NCI-H82 treated with DMSO at 0.1 percent for 48 hours (cell line): ENCODE measurements around the gene ATOSA.

Experiments used
- DNase-seq: peaks from one replicate; lab custom pipeline; 2025; ENCODE audit not compliant: unreplicated experiment; lab: John Stamatoyannopoulos, UW

The ATOSA gene

GRCh38 chr15:52689562-52689961 lies 10.4 kb upstream of the ATOSA start:
- no peak for DNase-seq

GRCh38 chr15:52683580-52683979 lies 4.4 kb upstream of the ATOSA start:
- DNase-seq: no peak

- no peak for DNase-seq
These were observed 3.6 kb upstream of the ATOSA start for GRCh38 chr15:52682781-52683180.

- no peak for DNase-seq
These were observed 3.0 kb upstream of the ATOSA start for GRCh38 chr15:52682200-52682599.

- DNase-seq: no peak
These were observed 2.3 kb upstream of the ATOSA start for GRCh38 chr15:52681441-52681840.

GRCh38 chr15:52680761-52681160 lies 1.6 kb upstream of the ATOSA start:
- DNase-seq: no peak

- DNase-seq: no peak
These were observed 828 bp upstream of the ATOSA start for GRCh38 chr15:52680041-52680391.

GRCh38 chr15:52678468-52679231 lies 538 bp downstream of the ATOSA start:
- DNase-seq: no peak

GRCh38 chr15:52677593-52678467 lies 1.4 kb downstream of the ATOSA start:
- DNase-seq: no peak

- DNase-seq: no peak
These were observed 4.4 kb downstream of the ATOSA start for GRCh38 chr15:52674831-52675230.

GRCh38 chr15:52673734-52674133 lies 5.5 kb downstream of the ATOSA start:
- DNase-seq: no peak

GRCh38 chr15:52673312-52673711 lies 5.9 kb downstream of the ATOSA start:
- no peak for DNase-seq

- no peak for DNase-seq
These were observed 6.5 kb downstream of the ATOSA start for GRCh38 chr15:52672661-52673060.

- DNase-seq: no peak
These were observed 9.1 kb downstream of the ATOSA start for GRCh38 chr15:52670087-52670486.

- DNase-seq: no peak
These were observed 11.1 kb downstream of the ATOSA start for GRCh38 chr15:52668133-52668532.

- no peak for DNase-seq
These were observed 11.6 kb downstream of the ATOSA start for GRCh38 chr15:52667597-52667996.

GRCh38 chr15:52663536-52664294 lies 15.5 kb downstream of the ATOSA start:
- DNase-seq: no peak

GRCh38 chr15:52661909-52662308 lies 17.3 kb downstream of the ATOSA start:
- DNase-seq: no peak

- no peak for DNase-seq
These were observed 19.0 kb downstream of the ATOSA start for GRCh38 chr15:52660192-52660591.

GRCh38 chr15:52658955-52659354 lies 20.2 kb downstream of the ATOSA start:
- no peak for DNase-seq

- DNase-seq: no peak
These were observed 21.9 kb downstream of the ATOSA start for GRCh38 chr15:52657338-52657737.

GRCh38 chr15:52656412-52656811 lies 22.8 kb downstream of the ATOSA start:
- DNase-seq: no peak
